Hepatic stellate cell (primary cell): ENCODE results near the gene PXK.

ENCODE experiments used
- DNase-seq: peaks from one replicate; pipeline ENCODE4 v3.0.0; 2011; ENCODE audit warnings: low spot score

The PXK gene

DNA sequence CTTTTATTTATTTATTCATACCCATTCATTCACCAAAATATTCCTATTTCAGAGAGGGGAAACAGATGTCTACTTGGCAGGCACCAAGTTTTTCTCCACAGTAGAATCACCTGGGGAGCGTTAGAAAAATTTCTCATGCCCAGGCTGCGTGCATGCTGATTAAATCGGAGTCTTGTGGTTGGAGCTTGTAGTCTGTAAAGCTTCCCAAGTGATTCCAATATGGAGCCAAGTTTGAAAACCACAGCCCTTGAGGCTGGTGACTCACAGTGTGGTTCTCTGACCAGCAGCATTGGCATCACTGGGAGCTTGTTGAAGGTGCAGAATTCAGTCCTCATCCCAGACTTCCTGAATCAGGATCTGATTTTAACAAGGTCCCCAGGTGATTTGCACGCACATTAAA is 51.2 kb downstream of the PXK start:
- DNase-seq: peak; percentile 83

DNA sequence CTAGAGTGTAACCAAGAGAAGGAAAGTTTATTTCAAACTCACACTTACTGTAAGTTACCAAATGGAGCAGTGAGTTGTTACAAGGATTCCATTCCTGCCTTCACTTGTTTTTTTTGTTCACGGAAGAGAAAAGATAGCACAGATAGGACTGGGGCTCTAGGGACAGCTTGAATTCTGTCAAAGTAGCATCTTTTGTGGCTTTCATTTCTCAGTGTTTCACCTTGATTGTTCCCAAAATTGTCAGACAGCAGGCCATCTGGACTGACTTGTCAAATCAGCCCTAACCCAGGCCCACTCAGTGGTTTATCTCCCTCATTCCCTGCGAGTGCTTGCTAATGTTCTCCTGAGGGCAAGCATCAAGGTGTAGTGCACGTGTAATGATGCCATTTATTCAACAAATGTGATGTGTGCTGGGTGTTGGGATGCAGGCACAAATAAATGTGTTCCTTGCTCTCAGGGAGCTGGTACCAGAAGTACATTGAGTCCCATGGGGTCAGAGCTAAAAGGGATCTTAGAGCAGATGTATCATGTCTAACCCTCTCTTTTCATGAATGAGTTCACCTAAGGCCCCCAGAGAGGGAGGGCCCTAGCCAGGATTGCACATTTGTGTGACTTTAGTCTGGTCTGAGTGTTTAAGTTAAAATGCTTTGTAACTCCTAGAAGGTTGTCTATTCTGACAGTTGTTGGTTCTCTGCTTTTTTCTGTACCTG is 51.8 kb downstream of the PXK start:
- DNase-seq: peak; percentile 22

DNA sequence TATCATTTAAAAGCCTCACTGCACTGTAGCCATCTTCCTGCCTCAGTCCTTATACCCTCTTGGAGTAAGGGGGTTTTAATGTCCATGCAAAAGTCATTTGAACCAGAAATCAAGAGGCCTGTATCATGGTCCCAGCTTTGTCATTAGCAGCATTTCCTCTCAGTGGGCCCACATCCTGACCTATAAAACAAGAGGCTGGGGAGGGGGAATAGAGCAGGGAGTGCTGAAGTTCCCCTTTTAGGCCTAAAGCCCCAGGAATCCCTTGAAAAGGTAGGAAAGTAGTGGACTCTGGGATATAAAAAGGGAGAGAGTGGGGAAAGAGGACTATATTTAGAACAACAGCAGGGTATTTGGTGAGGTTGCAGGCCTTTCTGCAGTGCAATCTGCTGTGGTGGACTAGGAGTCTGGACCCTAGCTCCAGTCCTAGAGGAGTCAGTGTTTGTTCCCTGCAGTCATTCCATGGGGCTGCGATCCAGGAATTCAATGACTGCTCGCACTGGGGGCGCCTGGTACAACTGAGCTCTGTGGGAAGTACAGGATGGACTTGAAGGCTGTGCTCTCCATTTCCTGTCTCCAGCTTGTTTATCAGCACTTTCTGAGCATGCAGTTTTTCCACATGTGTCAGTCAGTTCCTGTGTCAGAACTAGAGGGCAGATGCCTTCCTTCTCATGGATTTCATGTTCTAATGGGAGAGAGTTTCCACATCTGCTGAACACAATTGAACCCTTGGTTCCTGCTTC is 54.1 kb downstream of the PXK start:
- peak; percentile 55 for DNase-seq

DNA sequence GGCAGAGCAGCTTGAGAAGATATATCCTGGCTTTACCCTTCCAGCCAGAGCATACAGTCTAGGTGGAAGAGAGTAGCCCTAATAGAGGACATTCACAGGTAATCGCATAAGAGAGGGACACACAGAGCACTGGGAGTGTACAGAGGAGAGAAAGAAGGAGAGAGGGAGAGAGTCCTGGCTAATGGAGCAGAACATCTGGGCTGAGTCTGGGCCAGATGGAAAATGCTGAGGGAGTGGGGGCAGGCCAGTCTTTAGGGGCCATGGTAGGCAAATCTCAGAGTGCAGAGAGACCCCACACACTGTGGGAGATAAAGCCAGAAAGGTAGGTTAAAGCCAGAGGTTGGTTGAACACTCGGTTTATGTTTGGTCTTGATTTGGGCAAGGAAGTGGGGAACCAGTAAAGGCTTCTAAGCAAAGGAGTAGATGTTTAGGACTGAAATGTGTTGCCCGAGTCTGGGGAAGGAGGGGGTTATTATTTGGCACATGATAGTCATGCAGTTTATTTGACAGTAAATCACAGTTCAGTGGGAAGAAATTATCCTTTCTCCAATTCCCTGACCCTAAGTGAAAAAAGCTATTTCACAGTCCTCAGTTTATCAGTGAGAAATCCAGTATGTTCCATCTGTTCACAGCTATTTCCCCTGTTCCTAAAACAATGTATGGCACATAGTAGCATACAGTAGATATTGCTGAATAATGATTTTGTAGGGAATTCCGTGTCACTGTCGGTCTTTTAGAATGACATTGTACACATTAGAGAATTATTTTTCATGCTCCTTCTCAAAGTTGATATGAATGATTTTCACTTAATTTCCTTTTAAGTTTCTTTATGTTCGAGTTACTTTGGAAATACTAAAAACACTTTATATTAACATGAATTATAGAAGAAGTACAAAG is 55.2 kb downstream of the PXK start:
- no peak for DNase-seq

DNA sequence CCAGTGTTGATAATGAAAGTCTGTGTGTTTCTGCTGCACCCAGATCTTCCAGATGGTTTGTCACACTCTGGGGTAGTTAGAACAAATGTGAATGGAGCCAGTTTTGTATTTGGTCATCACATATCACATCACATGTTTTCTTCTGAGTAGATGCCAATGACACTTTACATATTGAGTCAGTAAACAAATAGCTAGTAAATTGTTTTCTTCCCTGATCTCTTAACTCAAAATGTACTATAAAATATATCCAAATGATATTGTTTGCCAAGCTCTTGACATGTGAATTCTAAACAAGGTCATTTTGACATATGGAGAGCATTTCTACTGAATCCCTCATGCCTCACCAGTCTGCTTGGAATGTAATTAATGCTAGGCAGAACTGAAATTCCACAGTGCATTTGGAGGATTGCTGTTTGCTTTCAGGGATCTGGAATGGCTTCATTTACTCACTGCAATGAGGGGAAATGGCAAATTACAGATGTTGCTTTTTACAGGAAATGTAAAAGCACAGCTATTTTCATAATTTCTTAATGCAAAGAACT is 55.9 kb downstream of the PXK start:
- DNase-seq: peak; percentile 51

DNA sequence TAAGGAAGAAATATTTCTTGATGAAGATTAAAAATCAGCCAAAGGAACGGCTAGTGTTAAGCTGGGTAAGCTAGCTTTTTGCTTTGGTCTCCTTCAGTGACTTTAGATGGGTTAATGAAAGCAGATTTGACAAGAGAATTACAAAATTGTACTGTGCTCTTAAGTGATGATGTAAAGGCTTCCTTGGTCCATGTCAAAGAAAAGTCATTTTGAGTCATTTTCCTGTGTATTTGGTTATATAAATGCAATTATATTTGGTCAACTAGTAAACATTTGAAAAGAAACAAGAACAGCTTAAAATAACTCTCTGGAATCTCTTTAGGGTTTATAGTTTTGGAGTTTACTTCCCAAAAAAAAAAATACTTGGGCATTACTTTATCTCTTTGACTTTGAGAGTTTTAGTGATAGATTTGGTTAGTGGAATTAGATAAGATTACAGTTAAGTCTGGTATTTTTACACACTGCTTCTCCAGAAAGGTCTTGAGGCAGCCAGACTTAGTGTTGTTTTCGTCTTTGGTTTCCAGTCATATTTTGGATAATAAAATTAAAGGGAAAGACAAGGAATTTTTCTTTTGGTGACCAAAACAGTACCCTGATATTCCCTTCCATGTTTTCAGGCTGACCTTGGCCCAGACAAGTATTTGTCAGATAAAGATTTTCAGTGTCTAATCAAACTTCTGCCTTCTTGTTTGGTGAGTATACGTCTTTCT is 58.6 kb downstream of the PXK start:
- DNase-seq: no peak

DNA sequence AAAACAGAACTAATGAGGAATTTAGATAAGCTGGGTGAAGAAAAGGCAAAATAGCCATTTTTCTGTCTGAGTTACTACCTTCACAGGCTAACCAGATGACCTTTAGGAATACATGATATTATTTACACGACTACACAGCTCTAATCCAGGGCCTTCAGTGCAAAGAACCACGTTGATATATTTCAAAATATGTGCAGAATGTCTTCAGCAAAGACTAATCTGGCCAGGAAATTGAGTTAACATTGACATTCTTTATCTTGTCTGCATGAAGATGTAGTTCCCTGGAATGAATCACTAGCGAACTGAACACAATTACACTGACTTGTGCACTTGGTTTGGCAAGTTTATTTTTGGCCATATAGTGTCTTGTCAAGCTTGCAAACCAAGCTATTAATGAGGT is 59.5 kb downstream of the PXK start:
- DNase-seq: no peak

DNA sequence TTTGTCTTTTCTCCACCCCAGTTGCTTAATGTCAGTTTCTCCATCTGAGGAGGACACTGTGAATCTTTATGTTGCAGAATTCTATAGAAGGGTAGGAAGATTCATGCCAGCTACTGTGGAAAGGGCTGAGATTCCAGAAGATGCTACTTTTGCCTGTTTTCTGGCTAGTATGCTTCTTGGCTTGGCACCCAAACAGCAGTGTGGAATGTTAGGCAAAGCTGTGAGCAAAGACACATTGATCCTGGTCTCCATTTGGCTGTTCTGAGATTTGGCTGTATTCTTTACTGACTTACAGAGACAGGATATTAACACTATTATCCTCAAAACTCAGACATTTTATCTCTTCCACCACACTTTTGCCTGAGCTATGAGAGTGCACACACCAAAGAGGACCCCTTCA is 61.6 kb downstream of the PXK start:
- no peak for DNase-seq

DNA sequence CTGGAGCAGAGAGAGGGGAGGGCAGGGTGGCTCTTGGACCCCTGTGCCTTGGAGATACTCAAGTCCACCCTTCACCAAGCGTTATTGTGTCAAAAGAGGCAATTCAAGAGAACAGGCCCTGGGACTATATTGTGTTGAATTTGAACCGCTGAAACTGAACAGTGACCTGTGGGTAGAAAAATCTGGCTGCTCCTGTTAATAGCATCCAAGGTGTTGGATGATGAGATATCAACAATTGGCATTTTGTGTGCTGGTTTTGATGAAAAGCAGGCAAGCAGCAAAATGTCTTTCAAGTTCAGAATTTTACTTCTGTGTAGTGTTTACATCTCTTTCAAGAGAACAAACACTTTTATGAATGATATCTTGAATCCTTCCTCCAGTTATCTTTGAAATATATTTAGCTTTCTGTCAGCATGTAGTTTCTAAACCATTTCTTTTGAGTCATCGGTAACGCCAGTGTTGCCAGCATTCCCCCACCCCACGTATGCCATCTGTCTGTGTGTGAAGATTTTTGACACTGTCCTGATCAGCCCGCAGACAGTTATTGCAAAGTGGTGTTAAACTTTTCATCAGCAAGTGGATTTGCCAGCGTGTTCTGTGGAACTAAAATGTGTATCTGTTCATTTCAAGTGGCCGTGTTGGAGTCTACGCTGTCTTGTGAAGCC is 66.1 kb downstream of the PXK start:
- DNase-seq: no peak

DNA sequence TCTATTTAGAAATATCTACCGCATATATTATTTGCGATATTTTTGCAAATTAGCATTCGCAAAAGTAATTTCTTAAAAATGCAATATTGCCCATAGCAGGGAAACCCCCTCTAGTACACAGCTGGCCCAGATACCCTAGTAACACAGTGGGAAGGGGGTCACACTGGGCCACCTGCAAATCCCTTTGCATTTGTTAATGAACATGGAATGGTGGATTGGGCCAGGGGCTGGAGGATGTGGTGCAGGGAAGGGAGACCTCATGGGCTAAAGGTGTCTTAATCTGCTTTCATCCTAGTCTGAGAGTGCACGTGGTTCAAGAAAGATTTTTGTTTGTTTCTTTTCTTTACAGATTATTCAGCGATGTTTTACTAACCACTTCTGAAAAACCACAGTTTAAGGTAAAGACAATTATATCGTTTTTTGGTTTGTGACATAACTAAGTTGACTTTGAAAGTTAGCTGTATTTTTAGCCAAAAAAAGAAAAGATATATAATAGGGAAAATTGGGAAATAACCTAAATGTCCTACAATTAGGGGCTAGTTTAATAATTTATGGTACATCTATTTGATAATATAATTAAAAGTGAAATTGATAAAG is 70.9 kb downstream of the PXK start:
- DNase-seq: no peak

DNA sequence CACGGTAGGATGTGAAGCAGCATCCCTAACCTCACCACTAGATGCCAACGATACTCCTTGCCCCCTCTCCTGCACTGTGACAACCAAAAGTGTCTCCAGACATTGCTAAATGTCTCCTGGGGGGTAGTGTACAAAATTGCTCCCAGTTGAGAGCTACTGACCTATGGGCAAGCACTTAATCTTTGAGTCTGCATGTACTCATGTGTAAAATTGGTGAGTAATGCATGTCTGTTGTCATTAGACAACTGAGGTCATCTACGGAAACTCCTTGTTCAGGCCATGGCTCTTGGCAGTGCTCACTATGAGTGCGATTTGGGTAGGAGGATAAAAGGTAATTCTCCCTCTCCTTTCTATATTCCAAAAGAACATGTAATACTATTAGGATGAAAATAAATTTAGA is 71.7 kb downstream of the PXK start:
- DNase-seq: peak; percentile 62

DNA sequence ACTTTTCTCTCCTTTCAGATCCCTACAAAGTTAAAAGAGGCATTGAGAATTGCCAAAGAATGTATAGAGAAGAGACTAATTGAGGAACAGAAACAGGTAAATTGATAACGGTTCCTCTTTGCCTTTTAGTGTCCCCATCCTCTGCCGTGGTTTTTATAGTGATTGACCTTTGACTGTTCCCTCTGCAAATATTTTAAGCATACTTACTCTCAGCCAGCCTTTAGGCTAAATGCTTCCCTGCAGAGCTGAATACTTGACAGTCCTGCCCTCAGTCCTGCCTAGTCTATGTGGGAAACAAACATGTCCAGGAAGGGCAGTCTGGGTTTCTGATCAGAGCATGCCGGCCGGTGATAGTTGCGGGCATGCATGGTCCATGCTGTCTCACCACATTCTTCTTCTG is 76.2 kb downstream of the PXK start:
- DNase-seq: no peak

DNA sequence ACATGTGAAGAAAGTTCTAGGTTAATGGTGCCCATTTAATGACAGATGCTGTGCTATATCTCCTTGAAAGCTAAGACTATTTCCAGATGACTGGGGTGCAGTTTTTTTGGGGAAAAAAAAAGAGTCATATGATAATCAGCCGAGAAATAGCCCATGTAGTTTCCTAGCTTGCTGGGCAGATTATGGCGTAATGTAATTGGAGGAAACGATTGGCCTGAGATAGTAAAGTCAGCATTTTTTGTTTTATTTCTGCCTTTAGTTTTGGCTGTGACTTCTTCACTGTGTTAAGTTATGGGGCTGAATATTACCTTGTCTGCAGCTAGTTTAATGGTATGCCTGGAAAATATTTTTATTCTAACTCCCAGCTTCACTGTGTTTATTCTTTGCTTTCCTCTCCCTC is 77.0 kb downstream of the PXK start:
- no peak for DNase-seq

DNA sequence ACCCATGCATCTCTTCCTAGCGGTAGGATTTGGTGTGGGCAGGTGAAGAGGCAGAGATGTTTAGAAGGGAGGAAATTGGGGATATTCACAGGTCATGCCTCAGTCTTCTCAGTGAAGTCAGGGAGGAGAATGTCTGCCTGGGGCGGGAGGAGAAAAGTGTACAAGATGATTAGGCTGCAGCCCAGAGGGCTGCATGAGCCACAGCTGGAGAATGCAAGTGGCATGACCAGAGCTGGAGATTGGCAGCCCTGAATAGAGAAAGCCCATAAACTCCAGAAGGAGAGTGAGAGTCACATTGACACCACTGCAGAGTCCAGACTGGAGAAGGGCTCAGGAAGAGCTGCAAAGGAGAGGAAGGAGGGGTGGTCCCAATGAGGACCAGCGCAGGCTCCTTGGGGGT is 78.3 kb downstream of the PXK start:
- DNase-seq: no peak

DNA sequence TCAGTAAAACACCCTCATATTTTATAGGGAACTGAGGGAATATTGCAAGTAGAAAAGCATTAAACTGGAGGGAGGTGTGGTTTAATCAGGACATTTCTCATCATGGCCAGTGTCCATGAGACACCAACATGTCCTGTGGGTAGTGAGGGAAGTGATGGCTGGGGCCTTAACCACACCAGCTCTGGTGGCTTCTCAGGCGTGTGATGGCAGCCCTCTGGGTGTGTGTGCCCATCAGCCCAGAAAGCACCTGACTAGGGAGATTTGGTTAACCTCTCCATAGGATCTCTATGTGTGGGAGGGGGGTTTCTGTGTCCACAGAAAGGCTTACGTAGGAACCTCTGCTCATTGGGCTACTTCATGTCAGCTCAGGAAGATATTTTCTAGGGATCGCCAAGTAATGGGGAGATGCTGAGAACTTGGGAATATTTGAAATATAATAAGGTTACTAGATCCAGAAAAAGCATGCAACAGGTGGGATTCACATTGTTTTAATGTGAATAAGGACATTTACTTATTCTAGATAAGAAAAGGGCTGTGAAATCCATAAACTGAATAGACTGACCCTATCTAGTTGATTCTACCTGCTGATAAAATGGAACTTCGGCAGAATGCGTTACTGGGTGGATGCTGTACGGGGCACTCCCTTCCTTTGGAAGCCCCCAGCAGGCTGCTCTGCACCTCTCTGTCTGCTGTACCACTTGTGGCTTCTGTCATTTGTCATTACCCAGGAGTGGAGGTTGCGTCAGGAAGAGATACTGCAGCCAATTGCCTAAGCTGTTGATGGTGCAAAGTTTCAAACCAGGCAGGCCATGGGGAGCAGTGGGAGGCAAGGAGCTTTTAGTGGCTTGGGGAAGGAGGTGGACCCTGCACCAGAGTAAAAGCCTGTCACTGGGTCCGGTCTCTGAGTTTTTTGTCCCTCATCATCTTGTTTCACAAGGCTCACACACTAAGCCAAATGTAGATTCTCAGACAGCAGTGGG is 79.4 kb downstream of the PXK start:
- no peak for DNase-seq

DNA sequence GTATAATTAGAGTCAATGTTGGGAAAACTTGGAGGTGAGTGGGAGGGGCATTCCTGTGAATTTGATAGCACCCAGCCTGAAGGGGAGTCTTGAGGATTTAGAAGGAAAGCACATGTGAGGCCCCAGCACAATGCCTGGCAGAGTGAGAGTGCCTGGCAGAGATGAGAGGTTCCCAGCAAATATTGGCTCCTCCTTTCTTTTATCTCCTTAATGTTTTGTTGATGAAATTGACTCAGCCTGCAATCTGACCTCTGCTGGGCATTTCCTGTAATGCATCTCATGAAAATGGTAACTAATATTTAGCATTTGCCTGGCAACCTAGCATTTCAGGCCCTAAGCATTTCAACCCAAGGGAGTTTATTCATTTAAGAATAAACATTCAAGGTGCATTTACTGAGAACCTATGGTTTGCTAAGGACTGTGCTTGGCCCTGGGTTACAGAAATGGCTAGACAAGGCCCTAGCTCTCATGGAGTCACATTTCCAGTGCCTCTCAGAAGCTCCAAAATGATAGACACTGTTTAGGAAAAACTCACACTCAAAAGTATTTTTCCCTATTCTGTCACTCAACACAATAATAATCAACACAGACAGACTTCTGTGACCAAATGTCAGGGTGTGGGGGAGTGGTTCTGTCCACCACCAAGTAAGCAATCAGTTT is 82.0 kb downstream of the PXK start:
- peak; percentile 49 for DNase-seq

DNA sequence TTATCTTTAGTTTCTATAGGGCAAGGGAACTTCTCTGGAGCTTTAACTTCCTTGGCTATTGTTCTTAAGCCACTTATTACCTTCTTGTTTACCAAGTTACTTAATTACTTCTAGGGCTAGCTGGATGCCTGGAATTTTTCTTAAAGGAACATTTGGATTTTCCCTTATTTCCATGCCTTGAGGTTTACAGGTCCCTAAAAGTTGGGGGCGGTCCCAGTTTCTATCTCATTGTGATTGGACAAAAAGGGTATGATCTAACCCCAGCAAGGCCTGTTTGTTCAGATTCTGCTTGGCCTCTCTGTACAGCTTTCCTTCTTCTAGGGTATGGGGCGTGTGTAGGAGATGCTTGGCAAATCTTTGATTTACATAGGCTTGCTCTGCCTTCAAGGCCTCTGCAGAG is 83.5 kb downstream of the PXK start:
- no peak for DNase-seq

DNA sequence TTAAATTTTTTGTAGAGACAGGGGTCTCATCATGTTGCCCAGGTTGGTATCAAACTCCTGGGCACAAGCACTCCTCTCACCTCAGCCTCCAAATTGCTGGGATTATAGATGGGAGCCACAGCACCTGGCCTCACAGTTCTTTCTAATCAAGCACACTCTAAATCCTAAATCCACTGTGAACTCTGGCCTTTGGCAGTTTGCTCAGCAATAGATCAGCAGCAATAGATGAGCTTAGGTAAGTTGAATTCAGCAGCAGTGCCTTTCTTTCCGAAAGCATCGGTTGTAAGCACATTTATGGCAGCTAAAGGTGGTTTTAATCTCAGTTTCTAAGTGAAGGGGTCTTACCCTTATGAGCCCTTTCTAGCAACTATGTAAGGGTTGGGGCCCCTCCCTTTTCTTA is 84.4 kb downstream of the PXK start:
- no peak for DNase-seq

DNA sequence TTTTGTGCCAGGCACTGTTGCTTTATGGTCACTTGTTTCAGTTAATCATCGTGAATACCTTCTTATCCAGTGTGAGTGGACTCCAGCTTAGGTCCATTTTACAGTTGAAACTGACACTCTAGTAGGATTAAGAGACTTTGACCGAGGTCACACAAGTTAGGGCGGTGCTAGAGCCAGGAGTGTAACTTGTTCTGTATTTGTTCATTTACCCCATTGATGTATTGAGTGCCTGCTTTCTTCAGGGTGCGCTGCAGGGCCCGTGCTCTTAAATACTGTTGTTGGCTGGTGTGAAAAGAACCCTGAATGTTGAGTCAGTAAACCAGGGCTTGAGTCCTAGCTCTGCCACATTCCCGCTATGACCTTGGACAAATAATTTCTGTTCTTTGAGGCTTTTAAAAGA is 85.5 kb downstream of the PXK start:
- no peak for DNase-seq
